ENCODE measurements around the gene DTD1.
A peak's percentile ranks its signal among the peaks of the same experiment; 100 is the strongest.

The DTD1 gene

DNA sequence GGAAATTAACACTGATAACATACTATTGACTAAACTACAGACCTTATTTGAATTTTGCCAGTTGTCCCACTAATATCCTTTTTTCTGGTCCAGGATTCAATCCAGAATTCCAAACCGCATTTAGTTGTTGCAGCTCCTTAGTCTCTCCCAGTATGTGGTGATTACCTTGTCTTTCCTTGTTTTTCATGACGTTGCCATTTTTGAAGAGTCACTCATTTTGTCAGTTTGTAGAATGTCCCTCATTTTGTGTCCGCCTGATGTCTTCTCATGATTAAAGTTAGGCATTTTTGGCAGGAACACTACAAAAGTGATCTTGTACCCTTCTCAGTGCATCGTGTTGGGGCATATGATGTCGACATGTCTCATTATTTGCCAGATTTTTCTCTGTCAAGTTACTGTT, 33.1 kb downstream of the DTD1 start:
- no peak for DNase-seq

DNA sequence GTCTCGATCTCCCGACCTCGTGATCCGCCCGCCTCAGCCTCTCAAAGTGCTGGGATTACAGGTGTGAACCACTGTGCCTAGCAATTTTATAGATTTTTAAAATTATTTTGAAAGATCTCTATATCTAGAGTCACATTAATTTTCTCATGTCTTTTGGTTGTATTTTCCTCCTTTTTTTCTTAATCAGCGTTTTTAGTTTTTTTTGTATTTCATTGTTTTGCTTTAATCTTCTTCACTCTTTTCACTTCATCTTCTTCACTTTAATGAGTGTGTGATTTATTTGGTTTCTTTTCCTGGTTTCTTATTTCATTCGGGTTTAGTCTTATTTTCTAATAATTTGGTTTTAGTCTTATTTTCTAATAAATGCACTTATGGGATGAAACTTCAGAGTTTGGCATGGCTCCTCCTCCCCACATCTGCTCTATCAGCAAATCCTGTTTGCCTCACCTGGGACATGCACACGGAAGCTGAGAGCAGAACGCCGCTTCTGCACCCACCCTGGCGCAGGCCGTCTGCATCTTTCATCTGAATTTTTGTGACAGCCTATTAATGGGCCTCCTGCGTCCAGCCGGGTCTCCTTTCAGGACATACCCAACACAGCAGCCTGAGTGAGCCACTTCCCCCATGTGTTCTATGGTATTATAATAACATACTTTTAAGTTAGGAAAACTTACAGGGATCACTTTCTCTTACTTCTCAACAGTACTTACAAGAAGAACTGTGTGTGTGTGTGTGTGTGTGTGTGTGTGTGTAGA, 35.5 kb downstream of the DTD1 start:
- no peak for DNase-seq

DNA sequence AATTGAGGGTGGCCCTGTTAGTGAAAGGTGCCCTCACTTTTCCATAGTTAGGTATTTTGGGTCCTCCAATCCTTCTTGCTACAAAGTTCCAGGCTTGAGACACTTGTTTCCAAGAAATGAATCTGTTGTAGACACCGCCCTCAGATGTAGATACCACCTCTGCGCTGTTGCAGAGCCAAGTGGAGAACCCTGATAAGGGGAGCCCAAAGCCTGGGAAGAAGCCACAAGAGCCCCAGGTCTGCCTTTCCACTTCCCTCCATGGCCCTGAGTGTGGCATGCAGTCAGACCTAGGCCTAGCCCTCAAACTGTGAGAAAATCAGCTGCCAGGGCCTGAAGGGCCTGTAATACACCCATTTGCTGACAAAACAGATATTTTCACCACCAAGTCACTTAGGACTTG, 37.1 kb downstream of the DTD1 start:
- DNase-seq: no peak

DNA sequence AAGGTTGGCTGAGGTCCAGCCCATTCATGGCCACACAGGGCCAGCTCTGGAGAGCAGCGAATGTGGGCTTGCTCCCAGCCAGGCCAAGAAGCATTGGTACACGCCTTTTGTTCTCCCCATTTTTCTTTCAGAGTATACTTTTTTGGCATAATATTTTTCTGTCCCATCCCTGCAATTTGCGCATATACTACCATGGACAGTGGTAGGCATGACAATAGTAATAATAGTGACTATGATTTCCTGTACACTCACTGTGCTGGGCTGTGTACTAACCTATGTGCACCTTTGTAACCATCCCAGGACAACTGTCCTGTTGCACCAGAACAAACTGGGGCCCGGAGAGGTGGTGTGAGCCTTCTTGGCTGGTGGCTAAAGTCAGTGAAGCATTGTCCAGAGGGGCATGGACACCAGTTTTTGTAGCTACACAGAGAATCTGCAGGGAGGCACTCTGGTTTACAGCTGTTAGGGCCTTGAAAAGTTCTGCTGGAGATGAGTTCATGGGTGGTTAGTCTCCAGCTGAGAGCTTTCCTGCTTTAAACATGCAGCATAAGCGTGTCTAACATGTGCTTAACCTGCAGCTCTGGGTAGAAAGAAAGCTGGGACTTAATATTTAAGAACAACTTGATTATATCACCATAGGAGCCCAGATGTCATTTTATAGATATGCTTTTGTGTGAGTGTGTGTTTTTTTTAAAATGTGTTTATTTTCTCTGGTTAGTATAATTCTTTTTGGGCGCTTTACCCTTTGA, 38.2 kb downstream of the DTD1 start:
- DNase-seq: no peak

DNA sequence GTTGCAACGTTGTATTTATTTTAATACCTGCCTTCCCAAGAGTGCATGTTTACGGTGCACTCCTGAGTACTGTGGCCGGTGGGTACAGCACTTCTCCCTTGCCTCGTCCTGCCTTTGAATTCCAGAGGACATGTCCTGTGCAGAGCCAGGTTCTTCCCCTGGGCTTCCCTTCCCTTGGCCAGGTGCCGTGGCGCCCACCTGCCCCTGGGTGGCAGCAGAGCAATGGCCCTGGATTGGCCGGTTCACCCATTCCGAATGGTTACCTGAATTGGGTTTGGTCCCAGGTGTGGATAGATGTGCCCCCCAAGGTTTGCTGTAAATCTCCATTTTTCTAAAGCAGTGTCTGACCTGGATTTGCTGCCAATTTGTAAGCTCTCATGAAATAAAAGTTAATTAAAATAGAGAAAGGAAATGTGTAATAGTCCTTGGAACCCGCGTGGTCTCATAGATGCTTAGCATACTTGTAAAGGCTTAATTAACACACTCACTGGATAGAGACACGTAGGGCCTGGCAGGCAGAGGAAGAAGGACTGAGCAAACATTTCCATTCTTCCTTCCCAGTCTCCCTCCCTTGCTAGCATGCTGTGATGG, 40.6 kb downstream of the DTD1 start:
- peak; percentile 9 for DNase-seq

DNA sequence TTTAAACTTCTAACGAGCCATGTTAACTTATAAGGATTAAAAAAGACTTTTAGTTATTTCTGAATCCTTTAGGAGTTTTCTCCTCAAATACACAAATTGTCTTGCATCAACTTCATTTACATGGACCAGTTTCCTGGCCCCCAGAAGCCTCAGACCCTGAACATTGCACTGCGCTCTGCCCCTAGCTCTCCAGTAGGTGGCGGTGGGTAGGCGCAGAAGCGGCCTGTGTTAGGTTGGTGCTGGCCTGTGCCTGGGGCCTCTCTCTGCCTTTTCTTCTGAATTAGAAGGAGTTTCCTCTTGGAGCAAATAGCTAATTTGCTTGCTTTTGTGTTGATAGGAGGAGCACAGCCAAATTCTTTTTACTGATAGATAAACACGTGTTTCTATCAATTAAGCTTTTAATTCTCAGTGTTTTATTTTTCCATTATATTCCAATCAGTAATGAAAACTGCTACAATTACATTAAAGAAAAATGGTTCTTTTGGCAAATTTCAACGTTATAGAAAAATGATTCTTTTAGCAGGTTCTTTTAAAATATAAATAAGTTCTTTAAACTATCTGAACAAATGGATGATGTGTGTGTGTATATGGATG, 44.4 kb downstream of the DTD1 start:
- DNase-seq: peak; percentile 57

DNA sequence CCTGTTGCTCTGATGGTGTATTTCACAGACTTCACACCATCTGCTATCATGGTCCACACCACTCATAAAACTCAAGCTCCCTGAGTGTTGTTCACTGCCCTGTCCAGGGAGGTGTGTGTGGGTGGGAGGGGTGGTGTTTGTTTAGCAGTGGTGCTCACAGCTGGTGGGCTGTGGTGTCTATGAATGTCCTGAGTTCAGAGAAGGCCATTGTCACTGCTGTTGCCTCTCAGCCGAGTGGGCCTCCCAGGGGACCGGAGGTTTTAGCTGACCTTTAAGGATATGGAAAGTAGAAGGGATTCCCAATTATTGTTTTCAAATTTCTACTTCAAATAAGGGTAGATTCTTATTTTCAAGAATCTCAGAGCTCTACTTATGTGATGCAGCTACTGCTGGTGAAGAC, 45.6 kb downstream of the DTD1 start:
- no peak for DNase-seq

DNA sequence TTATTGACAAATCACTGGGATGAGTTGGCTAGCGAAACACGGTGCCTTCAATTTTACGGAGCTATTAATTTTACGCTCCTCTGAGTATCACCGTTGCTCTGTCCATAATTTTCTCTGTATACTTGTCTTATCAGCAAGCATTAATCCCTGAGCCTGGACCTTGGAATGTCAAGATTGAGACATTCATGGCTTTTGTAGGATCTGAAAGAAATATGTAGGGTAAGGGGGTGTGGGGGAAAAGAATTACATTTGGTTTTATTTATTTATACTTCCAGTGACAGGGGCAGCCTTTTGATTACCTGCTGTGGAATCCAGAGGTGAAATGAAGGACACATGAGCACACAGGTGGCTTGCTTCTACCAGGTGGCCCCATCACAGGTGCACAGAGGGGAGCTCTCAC, 46.6 kb downstream of the DTD1 start:
- no peak for DNase-seq

DNA sequence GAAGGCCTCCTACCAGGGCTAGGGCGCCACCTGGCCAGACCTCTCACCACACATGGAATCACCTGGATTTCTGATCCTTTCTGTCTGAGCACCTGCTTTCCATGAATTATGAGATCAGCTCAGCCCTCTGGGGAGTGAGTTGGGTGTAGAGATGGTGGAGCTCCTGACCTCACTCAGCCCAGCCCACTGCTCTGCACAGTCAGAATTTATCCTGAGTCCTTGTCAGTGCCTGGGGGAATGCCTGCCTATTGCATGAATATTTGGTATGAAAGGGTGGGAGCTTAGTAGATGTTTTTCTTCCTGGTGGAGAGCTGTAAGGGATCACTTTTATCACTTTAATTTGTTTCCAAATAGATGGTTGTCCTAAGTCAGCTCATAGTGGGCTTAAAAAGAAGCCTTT, 47.5 kb downstream of the DTD1 start:
- no peak for DNase-seq

DNA sequence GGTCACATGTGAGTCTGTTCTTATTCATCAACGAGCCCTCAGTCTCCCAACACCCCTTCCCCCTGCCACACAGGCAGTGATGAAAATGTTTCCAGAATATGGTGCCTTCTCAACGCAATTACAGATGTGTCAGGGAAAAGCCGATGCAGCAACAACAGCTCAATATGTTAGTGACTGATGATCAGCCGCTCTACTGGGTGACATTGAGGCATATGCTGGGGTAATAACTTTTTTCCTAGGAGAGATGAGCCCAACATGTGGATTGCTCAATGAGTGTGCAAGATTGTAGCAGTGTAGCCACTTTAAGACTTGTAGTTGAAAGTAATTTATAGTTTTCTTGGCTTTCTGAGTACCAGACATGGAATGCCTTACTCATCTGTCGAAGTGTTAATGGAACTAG, 49.4 kb downstream of the DTD1 start:
- no peak for DNase-seq

DNA sequence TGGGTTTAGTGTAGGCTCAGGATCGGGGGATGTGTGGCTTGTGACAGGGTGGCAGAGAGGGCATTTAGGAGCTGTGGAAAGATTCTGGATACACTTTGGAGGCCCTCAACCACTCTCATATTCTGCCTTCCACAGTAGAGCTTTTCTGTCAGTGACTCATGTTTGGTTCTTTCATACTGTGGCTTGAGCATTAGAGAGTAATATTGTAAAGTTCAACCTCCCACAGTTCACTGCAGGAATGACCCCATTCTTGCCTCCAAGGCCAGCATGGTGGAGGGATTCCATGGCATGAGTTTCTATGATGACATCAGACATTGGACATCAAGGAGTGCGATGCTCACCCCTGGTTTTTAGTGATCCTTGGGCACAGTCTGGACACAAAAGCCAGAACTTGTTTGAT, 50.9 kb downstream of the DTD1 start:
- DNase-seq: no peak

DNA sequence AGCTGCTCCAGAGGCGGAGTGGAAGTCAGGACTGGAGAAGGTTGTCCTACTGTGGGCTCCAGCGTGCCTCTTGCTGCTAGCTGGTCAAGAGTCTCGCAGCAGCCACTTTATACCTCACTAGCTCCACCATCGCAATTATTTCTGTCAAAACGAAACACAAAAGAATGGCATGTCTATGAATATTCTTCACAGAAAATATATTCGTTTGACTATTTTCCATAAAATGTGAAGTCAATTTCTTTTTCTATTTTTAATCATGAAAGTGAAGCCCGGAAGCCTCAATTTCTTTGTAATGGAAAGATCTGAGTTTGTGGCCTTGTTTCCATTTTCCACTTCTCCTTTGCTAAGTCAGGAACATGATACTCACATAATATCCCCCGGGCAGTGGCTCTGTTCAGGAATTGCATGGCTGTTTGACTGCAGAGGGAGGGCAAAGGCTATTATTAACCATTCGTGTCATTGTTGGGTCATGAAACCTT, 51.7 kb downstream of the DTD1 start:
- no peak for DNase-seq

DNA sequence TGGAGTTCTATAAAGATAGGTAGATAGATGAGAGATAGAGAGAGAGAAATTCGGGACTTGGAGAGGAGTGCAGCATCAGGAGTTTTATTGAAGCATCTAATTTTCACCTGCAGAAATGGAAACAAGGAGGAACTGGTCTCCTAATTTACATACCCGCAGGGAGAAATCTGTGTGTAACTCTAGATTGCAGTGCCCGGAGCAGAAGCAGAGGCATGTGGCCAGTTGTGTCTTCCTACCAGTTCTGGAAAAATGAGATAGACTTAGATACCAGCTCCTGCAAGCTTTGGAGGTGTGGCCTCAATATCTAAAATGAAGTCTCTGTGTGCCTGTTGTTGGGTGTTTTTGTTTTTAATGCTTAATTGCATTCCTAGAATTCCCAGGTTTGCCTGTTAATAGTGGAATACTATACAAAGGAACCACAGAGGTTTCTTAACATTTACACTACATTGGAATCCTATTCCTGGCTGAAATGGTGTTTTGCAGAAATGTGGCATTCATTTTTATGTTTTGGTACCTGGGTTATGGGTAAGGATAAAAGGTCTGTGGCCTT, 57.4 kb downstream of the DTD1 start:
- DNase-seq: no peak

DNA sequence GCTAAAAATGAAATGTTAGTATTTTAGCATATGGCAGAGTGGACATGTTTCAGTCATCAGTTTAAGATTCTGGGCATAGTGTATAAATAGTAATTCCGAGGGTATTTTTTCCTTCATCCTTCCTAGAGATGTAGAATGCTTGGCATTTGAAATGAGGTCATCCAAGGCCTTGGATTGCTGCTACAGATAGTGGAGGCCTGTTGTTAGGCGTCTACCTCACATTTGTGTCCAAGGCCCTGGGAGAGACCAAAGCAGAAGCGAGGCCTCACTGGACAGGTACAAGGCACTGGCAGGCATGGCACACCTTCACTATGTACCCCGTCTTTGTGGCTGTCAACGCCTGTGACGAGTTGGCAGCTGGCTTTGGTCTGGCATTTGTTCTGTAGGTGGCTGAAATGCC, 58.0 kb downstream of the DTD1 start:
- DNase-seq: no peak

DNA sequence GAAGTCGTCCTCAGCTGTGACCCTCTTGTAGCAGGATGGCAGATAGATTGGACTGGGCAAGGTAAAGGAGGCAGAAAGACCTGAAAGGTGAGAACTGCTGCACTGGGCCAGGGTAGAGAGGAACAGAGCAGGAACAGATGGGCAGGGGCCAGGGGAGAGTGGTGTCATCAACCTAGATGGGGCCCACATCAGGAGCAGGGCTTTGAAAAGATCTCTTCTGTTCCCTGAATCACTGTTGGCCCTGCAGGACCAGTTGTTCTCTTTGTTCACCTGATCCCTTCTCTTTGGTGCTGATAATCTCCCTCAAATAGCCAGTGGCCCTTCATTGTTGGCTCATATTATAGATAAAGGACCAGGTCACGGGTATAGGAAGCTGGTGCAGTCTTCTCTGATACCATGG, 59.9 kb downstream of the DTD1 start:
- DNase-seq: no peak

DNA sequence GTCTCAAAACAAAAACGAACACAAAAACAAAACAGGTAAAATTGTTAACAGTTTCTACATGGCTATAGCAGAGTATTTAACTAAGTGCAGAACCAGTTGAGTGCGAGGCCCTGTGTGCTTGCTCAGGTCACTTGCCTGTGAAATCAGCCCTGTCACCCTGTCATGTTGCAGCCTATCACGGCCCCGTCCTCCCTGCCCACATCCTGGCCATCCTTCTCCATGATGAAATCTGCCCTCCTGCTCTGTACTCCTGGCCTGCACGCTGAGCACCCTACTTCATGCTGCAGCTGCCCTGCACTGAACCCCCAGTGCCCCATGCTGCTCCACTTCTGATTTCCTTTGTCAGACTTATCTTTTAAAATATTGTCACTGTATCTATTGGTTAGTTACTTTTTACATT, 62.4 kb downstream of the DTD1 start:
- no peak for DNase-seq

DNA sequence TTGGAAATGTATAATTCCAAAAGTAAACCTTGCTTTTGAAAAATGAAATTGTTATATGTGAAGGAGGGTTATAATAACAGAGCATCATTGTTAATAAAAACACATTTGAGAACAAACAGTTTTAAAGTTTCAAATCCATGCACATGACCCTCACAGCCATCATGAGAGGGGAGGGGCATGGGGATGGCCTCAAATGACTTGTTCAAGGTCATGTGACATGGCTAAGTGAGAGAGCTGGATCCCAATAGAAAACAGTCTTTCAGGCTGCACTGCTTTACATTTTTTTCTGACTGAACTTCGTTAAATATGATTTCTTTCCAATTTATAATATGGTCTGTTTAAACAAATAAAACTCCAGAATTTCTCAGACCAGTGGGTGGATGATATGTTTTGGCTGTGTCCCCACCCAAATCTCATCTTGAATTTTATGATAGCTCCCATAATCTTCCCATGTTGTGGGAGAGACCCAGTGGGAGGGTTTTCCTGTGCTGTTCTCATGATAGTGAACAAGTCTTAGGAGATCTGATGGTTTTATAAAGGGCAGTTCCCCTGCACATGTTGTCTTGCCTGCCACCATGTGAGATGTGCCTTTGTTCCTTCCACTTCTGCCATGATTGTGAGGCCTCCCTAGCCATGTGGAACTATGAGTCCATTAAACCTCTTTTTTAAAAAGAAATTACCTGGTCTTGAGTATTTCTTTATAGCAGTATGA, 66.0 kb downstream of the DTD1 start:
- no peak for DNase-seq

DNA sequence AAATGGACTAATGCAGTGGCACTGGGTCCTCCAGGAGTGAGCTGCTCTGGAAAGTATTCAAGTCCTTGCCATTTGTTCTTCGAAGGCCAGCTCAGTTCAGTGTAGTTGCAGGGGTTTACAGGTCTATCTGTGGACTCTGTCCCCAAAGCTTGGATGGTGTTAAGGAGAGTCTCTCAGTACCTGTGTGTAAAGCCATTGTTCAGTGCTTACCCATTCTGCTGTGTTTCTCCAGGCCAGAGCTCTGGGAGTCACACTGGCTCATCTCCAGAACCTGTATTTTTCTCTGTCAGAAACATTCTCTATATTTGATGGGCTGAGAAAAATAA, 66.6 kb downstream of the DTD1 start:
- no peak for DNase-seq

DNA sequence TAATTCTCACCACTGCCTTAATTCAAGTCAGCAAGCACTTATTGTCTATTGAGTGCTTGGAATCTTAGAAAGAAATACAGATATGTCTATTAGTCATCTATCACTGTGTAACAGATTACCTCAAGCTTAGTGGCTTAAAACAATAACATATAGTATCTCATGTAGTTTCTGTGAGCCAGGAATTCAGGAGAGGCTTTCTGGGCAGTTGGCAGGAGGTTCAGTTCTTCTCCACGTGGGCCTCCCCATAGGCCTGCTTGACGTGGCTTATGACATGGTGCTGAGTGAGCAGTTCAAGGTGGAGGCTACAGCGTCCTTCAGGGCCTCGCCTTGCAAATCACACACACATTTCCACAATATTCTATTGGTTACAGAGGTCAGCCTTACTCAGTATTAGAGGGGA, 69.7 kb downstream of the DTD1 start:
- no peak for DNase-seq

DNA sequence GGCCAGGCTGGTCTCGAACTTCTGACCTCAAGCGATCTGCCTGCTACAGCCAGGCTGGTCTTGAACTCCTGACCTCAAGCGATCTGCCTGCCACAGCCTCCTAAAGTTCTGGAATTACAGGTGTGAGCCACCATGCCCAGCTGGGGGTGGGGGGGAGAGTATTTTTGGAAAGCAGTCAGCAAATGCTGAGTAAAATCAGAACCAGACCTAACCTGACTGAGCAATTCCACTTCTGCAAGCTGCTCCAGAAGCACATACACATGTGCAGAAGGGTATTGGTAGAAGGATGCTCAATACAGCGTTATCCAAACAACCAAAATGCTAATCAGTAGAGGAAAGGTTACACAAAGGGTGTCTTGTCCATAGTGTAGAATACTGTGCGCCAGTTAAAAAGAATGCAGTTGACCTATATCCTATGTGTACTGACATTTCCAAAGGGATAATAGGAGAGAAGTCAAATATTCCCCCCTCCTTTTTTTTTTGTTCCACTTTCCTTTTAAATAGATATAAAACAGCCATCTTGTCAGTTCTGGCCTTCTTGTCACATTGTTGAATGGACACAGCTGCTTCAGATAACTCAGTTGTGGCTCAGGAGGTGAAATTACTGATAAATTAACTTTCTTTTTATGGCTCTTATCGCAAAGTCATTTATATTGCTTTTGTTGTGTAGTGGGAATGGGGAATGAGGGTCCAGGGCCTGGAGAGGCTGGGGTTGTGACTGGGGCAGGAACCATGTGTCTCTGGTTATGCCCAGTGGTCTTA, 74.6 kb downstream of the DTD1 start:
- no peak for DNase-seq

DNA sequence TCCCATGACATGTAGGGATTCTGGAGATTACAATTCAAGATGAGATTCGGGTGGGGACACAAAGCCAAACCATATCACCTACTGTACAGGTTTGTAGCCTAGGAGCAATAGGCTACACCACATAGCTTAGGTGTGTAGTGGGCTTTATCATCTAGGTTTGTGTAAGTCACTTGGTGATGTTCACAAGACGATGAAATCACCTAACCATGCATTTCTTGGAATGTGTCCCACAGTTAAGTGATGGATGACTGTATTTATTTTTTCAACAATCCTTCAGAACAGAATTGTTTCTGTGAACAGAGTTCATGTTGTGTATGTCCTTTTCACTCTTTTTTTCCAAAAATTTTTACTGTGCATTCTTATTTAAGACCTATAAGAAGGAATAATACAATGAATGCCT, 76.1 kb downstream of the DTD1 start:
- no peak for DNase-seq

DNA sequence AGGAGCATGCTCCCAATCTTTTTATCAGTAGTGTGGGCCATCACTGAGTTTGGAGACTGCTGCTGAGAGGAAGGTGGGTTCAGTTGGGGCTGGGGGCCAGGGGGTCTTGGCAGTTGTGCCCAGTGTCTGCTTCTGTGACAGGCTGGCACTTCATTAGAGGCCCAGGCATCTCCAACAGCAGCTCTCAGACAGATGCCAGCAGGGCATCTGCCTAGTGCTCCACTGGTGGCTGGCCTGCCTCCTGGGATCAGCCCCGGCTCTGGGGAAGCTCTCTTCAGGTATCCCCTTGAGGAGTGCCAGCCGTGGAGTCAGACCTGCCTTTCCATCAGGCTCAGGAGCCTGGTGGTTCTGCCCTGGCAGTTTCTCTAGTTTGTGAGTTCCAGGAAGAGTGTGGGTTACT, 77.3 kb downstream of the DTD1 start:
- DNase-seq: no peak
